ENCODE results near the gene SCT.
A peak's percentile ranks its signal among the peaks of the same experiment; 100 is the strongest.

SCT gene

DNA sequence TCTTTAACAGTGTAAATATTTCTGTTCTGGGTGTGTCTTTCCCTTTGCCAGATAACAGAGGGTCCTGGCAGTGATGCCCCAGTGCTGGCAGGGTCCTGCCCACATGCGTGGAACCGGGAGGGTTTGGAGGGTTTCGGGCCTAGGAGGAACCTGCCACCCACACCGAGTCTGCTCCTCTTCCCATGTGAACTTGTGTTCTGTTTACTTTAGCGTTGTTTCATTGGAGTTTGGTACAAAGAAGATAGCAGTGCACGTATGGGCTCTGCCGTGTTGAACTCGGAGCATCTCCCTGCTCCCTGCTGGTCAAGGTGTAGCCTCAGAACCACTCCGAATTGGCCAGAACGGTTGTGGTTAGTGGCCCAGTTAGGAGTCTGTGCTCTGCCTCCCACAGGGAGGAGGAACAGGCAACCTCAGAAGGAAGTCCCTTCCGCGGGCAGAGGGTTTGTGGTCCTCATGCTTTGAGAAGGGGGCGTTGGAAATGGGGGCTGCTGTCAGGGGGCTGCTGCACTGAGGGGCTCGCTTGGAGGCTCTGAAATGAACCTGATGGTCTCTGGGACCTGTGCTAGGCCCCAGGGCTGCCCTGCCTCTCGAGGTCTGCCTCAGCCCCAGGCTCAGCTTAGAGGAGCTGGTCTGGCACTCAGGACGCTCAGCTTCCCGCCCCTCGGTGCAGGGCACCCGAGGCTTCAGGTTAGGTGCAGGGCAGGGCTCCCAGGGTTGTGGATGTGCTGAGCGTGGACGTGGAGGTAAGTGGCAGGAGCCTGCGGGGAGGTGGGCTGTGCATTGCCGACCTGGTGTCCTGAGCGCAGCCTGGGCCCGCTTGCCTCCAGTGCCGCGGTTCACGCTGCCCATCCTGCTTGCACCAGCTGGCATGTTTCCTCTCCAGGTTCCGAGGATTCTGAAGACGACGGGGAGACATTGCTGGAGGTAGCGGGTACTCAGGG lies 40.3 kb downstream of the SCT start:
- Histone ChIP-seq H4K8ac (ENCODE audit: low read length) (no peak overlapping the region), H3K4me2 (ENCODE audit: low read length, poor library complexity, severe bottlenecking) (no peak overlapping the region), H4K91ac (ENCODE audit: low read length) (no peak overlapping the region), H3K9ac (ENCODE audit: low read length) (no peak overlapping the region), H2BK120ac (ENCODE audit: low read depth, low read length) (no peak overlapping the region), H3K27me3 (ENCODE audit: control insufficient read depth in 1 of 2, insufficient read depth in 1 of 2, low read length in 2 of 2) (no peaks in the 10 kb centered on the region), H3K18ac (ENCODE audit: low read depth in 1 of 2, low read length in 2 of 2) (no peak overlapping the region), H3K27ac (ENCODE audit: low read length, poor library complexity, severe bottlenecking) (no peak overlapping the region), H3K14ac (ENCODE audit: low read length in 2 of 2) (no peak overlapping the region), H2AFZ (ENCODE audit: low read depth, low read length) (no peak overlapping the region), H3K4ac (ENCODE audit: low read depth in 1 of 2, low read length in 2 of 2) (no peak overlapping the region), H2BK12ac (ENCODE audit: low read length in 2 of 2) (no peak overlapping the region), H2AK5ac (ENCODE audit: low read length, severe bottlenecking) (no peak overlapping the region), H3K9me3 (ENCODE audit: control insufficient read depth, low read length) (no peaks in the 10 kb centered on the region), H3K23ac (ENCODE audit: low read length in 2 of 2) (no peak overlapping the region), H3K4me1 (ENCODE audit: control insufficient read depth, insufficient read depth, low read depth, low read length) (peaks cover 12% of the 10 kb centered on the region), H3K4me3 (ENCODE audit: insufficient read depth in 1 of 2, low read depth in 1 of 2, low read length in 2 of 2) (no peak overlapping the region), H2BK5ac (ENCODE audit: low read depth, low read length, poor library complexity, severe bottlenecking) (no peak overlapping the region), H2BK15ac (ENCODE audit: low read depth, poor library complexity, severe bottlenecking) (no peak overlapping the region), H3K79me1 (replicated peaks; ENCODE audit: low read length, poor library complexity, severe bottlenecking) (peaks cover 11% of the 10 kb centered on the region), H3K36me3 (ENCODE audit: control insufficient read depth in 1 of 2, insufficient read depth in 2 of 2, low read depth in 1 of 2, low read length in 2 of 2) (peaks cover 67 to 70% of the 10 kb centered on the region in 2 experiments)
- DNase-seq = no peak
- WGBS = 95% methylated on average over 32 of the region's 32 CpGs

GRCh38 chr11:584287-584686 lies 42.7 kb downstream of the SCT start:
- H3K4me3 ChIP-seq (ENCODE audit: insufficient read depth in 1 of 2, low read depth in 1 of 2, low read length in 2 of 2) = no peak overlapping the region
- H2AFZ ChIP-seq (ENCODE audit: low read depth, low read length) = no peak overlapping the region
- over 99% methylated on average over 8 of the region's 10 CpGs for WGBS
- no peak overlapping the region for H2BK120ac ChIP-seq (ENCODE audit: low read depth, low read length)
- H3K4ac ChIP-seq (ENCODE audit: low read depth in 1 of 2, low read length in 2 of 2) = no peak overlapping the region
- no peak overlapping the region for H2BK5ac ChIP-seq (ENCODE audit: low read depth, low read length, poor library complexity, severe bottlenecking)
- H3K9me3 ChIP-seq (ENCODE audit: control insufficient read depth, low read length) = no peaks in the 10 kb centered on the region
- no peak for DNase-seq
- peaks cover 51 to 56% of the 10 kb centered on the region in 2 experiments for H3K36me3 ChIP-seq (ENCODE audit: control insufficient read depth in 1 of 2, insufficient read depth in 2 of 2, low read depth in 1 of 2, low read length in 2 of 2)
- no peak overlapping the region for H2BK15ac ChIP-seq (ENCODE audit: low read depth, poor library complexity, severe bottlenecking)
- H3K18ac ChIP-seq (ENCODE audit: low read depth in 1 of 2, low read length in 2 of 2) = no peak overlapping the region
- H3K14ac ChIP-seq (ENCODE audit: low read length in 2 of 2) = no peak overlapping the region
- no peak overlapping the region for H3K4me2 ChIP-seq (ENCODE audit: low read length, poor library complexity, severe bottlenecking)
- no peak overlapping the region for H3K27ac ChIP-seq (ENCODE audit: low read length, poor library complexity, severe bottlenecking)
- H2AK5ac ChIP-seq (ENCODE audit: low read length, severe bottlenecking) = no peak overlapping the region
- H3K4me1 ChIP-seq (ENCODE audit: control insufficient read depth, insufficient read depth, low read depth, low read length) = peaks cover 24% of the 10 kb centered on the region
- no peak overlapping the region for H3K23ac ChIP-seq (ENCODE audit: low read length in 2 of 2)
- H4K8ac ChIP-seq (ENCODE audit: low read length) = no peak overlapping the region
- no peak overlapping the region for H2BK12ac ChIP-seq (ENCODE audit: low read length in 2 of 2)
- H4K91ac ChIP-seq (ENCODE audit: low read length) = no peak overlapping the region
- H3K79me1 ChIP-seq (replicated peaks; ENCODE audit: low read length, poor library complexity, severe bottlenecking) = peaks cover 8% of the 10 kb centered on the region
- no peak overlapping the region for H3K9ac ChIP-seq (ENCODE audit: low read length)
- no peaks in the 10 kb centered on the region for H3K27me3 ChIP-seq (ENCODE audit: control insufficient read depth in 1 of 2, insufficient read depth in 1 of 2, low read length in 2 of 2)

DNA sequence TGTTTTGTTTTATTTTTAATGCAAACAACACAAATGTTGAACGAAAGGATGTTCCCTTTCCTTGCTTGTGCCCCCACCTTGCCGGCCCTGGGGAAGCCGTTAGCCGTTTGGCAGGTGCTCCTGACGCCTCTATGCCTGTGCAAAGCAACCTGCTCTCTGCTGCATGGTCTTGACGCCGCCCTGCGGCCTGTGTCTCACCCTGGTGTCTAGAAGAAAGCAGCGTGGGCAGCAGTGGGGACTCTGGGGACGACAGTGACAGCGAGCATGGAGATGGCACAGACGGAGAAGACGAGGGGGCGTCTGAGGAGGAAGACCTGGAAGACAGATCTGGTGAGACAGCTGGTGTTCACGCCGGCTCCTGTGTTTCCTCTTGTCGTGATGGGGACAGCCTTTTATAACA lies 45.2 kb downstream of the SCT start:
- peaks cover 28 to 53% of the 10 kb centered on the region in 2 experiments for H3K36me3 ChIP-seq (ENCODE audit: control insufficient read depth in 1 of 2, insufficient read depth in 2 of 2, low read depth in 1 of 2, low read length in 2 of 2)
- H4K91ac ChIP-seq (ENCODE audit: low read length) = no peak overlapping the region
- H3K79me1 ChIP-seq (replicated peaks; ENCODE audit: low read length, poor library complexity, severe bottlenecking) = peaks cover 8% of the 10 kb centered on the region
- H3K27me3 ChIP-seq (ENCODE audit: control insufficient read depth in 1 of 2, insufficient read depth in 1 of 2, low read length in 2 of 2) = no peaks in the 10 kb centered on the region
- H3K9ac ChIP-seq (ENCODE audit: low read length) = peak overlapping the region; percentile 26
- no peak overlapping the region for H2BK12ac ChIP-seq (ENCODE audit: low read length in 2 of 2)
- H2BK120ac ChIP-seq (ENCODE audit: low read depth, low read length) = no peak overlapping the region
- no peak overlapping the region for H2AFZ ChIP-seq (ENCODE audit: low read depth, low read length)
- no peak overlapping the region for H4K8ac ChIP-seq (ENCODE audit: low read length)
- H2AK5ac ChIP-seq (ENCODE audit: low read length, severe bottlenecking) = no peak overlapping the region
- 97% methylated on average over 17 of the region's 17 CpGs for WGBS
- no peak for DNase-seq
- peaks cover 35% of the 10 kb centered on the region for H3K4me1 ChIP-seq (ENCODE audit: control insufficient read depth, insufficient read depth, low read depth, low read length)
- peak overlapping the region in 1 of 2 experiments; percentile 2 for H3K4me3 ChIP-seq (ENCODE audit: insufficient read depth in 1 of 2, low read depth in 1 of 2, low read length in 2 of 2)
- no peak overlapping the region for H3K4ac ChIP-seq (ENCODE audit: low read depth in 1 of 2, low read length in 2 of 2)
- H3K18ac ChIP-seq (ENCODE audit: low read depth in 1 of 2, low read length in 2 of 2) = no peak overlapping the region
- no peak overlapping the region for H3K27ac ChIP-seq (ENCODE audit: low read length, poor library complexity, severe bottlenecking)
- no peak overlapping the region for H2BK5ac ChIP-seq (ENCODE audit: low read depth, low read length, poor library complexity, severe bottlenecking)
- no peak overlapping the region for H2BK15ac ChIP-seq (ENCODE audit: low read depth, poor library complexity, severe bottlenecking)
- H3K14ac ChIP-seq (ENCODE audit: low read length in 2 of 2) = no peak overlapping the region
- H3K4me2 ChIP-seq (ENCODE audit: low read length, poor library complexity, severe bottlenecking) = no peak overlapping the region
- H3K23ac ChIP-seq (ENCODE audit: low read length in 2 of 2) = no peak overlapping the region
- H3K9me3 ChIP-seq (ENCODE audit: control insufficient read depth, low read length) = no peaks in the 10 kb centered on the region

- no peak for DNase-seq
- WGBS = 97% methylated on average over 14 of the region's 14 CpGs
These were observed 45.6 kb downstream of the SCT start for GRCh38 chr11:581342-581741.

More at GRCh38 chr11:581342-581741, 45.6 kb downstream of the SCT start:
- no peak overlapping the region for H3K4ac ChIP-seq (ENCODE audit: low read depth in 1 of 2, low read length in 2 of 2)
- no peak overlapping the region for H2BK15ac ChIP-seq (ENCODE audit: low read depth, poor library complexity, severe bottlenecking)
- H2AFZ ChIP-seq (ENCODE audit: low read depth, low read length) = no peak overlapping the region
- no peak overlapping the region for H4K8ac ChIP-seq (ENCODE audit: low read length)
- H3K4me3 ChIP-seq (ENCODE audit: insufficient read depth in 1 of 2, low read depth in 1 of 2, low read length in 2 of 2) = no peak overlapping the region
- H3K79me1 ChIP-seq (replicated peaks; ENCODE audit: low read length, poor library complexity, severe bottlenecking) = peaks cover 8% of the 10 kb centered on the region
- H3K23ac ChIP-seq (ENCODE audit: low read length in 2 of 2) = no peak overlapping the region
- H2AK5ac ChIP-seq (ENCODE audit: low read length, severe bottlenecking) = no peak overlapping the region
- H3K4me2 ChIP-seq (ENCODE audit: low read length, poor library complexity, severe bottlenecking) = no peak overlapping the region
- H3K9ac ChIP-seq (ENCODE audit: low read length) = peak overlapping the region; percentile 26
- H3K18ac ChIP-seq (ENCODE audit: low read depth in 1 of 2, low read length in 2 of 2) = no peak overlapping the region
- peaks cover 24 to 49% of the 10 kb centered on the region in 2 experiments for H3K36me3 ChIP-seq (ENCODE audit: control insufficient read depth in 1 of 2, insufficient read depth in 2 of 2, low read depth in 1 of 2, low read length in 2 of 2)
- no peak overlapping the region for H2BK5ac ChIP-seq (ENCODE audit: low read depth, low read length, poor library complexity, severe bottlenecking)
- no peak overlapping the region for H2BK12ac ChIP-seq (ENCODE audit: low read length in 2 of 2)
- H3K4me1 ChIP-seq (ENCODE audit: control insufficient read depth, insufficient read depth, low read depth, low read length) = peaks cover 35% of the 10 kb centered on the region
- no peak overlapping the region for H3K14ac ChIP-seq (ENCODE audit: low read length in 2 of 2)
- H3K27me3 ChIP-seq (ENCODE audit: control insufficient read depth in 1 of 2, insufficient read depth in 1 of 2, low read length in 2 of 2) = no peaks in the 10 kb centered on the region
- H2BK120ac ChIP-seq (ENCODE audit: low read depth, low read length) = no peak overlapping the region
- no peak overlapping the region for H4K91ac ChIP-seq (ENCODE audit: low read length)
- no peaks in the 10 kb centered on the region for H3K9me3 ChIP-seq (ENCODE audit: control insufficient read depth, low read length)
- no peak overlapping the region for H3K27ac ChIP-seq (ENCODE audit: low read length, poor library complexity, severe bottlenecking)
